Measurements from ENCODE around the gene METTL16. TPM values are rescaled to one million over a fixed set of nuclear protein-coding genes. Genes with fewer than 3 reads are reported as not detected.

Gene METTL16
- total RNA-seq, 4 donors from 2014 or later: 30.4 to 48.9 (median 44.7) TPM

DNA sequence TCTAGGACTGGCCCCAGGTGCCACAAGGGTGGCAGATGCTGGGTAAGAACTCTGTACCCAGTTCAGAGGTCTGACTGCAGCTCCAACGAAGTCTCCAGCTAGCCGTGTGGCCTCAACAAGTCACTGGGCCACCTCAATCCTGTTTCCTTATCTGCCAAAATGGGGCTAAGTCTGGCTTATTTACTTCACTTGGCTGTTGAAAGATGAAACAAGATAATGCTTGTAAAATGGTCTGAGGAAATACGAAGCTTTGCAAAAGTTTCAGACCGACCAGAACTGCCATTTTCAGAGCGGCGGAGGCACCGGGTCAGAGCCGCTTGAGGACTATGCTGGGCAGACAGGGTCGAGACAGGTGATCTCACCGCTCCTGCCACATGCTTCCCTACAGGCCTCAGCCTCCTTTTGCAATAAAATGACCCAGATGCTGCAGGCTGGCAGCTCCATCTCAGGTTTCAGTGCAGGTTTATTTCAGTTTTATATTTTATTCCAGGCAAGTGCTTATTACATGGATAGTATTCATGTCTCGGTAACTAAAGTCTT is 128.0 kb downstream of the METTL16 start:
- Histone ChIP-seq H3K27me3 (no peaks in the 10 kb centered on the region), H3K27ac (peak overlapping the region in 1 of 3 donors; percentile 36), H3K9me3 (no peaks in the 10 kb centered on the region), H3K36me3 (peaks cover 9 to 12% of the 10 kb centered on the region in 2 donors), H3K4me1 (peaks cover 23 to 28% of the 10 kb centered on the region in 2 donors), H3K4me3 (replicated peaks in 1 of 3) (no peak overlapping the region)
- DNase-seq: no peak
- intact Hi-C loops (cut with DNase I): loop anchor here (2.0 kb wide), 1 partner anchor 31 kb away; no protein-coding TSS in a partner anchor
- TF ChIP-seq, protein P1, sequence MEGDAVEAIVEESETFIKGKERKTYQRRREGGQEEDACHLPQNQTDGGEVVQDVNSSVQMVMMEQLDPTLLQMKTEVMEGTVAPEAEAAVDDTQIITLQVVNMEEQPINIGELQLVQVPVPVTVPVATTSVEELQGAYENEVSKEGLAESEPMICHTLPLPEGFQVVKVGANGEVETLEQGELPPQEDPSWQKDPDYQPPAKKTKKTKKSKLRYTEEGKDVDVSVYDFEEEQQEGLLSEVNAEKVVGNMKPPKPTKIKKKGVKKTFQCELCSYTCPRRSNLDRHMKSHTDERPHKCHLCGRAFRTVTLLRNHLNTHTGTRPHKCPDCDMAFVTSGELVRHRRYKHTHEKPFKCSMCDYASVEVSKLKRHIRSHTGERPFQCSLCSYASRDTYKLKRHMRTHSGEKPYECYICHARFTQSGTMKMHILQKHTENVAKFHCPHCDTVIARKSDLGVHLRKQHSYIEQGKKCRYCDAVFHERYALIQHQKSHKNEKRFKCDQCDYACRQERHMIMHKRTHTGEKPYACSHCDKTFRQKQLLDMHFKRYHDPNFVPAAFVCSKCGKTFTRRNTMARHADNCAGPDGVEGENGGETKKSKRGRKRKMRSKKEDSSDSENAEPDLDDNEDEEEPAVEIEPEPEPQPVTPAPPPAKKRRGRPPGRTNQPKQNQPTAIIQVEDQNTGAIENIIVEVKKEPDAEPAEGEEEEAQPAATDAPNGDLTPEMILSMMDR (IDR thresholded peaks at IDR 0.05): no peak
- no peak for TF ChIP-seq POLR2A (IDR thresholded peaks at IDR 0.05)
- WGBS, 2 donors: 90 to 91% methylated on average over 11 of the region's 11 CpGs

DNA sequence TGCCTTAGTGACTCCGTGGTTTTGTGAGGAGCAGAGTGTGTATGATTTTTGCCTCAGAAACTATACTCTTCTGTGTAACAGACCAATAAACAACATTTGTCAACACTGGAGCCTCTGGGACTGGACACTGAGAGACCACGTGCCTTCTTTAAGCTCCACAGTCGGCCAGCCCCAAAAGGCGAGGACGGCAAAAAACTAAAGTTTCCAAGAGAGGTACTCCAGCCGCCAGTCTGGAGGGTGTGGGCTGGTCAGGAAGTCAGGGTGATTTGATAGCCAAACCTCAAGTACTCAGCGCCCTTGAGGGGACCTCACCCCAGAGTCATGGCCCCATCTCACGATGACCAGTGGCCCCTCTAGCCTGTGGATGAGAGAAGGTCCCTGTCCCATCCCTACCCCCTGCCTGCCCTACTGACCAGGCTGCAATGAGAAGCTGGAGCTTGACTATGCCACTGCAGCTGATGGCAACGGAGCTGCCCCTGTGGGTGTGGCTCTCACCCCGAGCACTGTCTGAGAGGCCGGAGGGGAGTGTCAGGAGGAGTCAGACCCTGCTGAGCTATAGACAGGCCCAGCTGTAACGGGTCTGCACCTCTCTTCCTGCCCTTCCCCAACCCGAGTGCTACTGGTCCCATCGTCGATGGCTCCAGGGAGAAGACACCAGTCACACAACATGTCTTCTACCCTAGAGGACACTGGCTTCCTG is 130.6 kb downstream of the METTL16 start:
- H3K9me3 ChIP-seq: no peaks in the 10 kb centered on the region
- H3K27ac ChIP-seq: no peak overlapping the region
- peaks cover 14 to 21% of the 10 kb centered on the region in 2 donors for H3K4me1 ChIP-seq
- 78 to 80% methylated on average over 9 to 13 of the region's 15 CpGs for WGBS, 2 donors
- no peak overlapping the region for H3K4me3 ChIP-seq (replicated peaks in 1 of 3)
- intact Hi-C loops (cut with DNase I): no loop called here
- DNase-seq: no peak
- TF ChIP-seq POLR2A (IDR thresholded peaks at IDR 0.05): no peak
- H3K27me3 ChIP-seq: no peaks in the 10 kb centered on the region
- peaks cover 0 to 7% of the 10 kb centered on the region in 2 donors for H3K36me3 ChIP-seq

DNA sequence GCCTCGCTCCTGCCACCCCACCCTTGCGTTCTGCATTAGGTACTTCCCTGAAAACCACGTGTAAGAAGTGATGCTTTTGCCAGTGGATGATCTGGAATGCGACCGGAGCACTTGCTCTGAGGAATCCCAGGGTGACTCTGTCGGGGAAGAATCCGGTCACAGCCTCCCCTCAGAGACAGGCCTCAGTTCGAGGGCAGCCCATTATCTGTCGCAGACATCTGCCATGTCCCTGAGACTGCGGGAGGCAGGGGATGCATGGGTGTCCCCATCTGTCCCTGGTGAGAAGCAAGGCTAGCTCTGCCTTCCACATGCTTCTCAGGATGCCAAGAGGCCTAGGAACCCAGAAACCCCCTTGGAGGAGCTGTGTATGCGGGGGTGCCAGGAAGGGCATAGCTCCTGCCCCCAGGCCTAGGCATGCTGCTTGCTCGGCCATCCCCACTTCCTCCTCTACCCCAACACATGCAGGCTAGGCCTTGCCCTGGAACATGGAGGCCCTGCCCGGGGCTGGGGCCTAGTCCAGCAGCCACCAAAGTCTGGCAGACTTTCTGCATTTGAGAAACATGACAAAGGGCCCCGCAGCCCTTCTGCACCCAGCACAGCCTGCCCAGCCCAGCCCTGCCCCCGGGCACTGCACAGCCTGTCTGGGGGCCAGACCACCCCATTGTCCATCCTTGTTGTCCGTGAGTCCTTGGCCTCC is 131.3 kb downstream of the METTL16 start:
- H3K4me3 ChIP-seq (replicated peaks in 1 of 3): no peak overlapping the region
- DNase-seq: no peak
- intact Hi-C loops (cut with DNase I): no loop called here
- peaks cover 0 to 14% of the 10 kb centered on the region in 2 donors for H3K36me3 ChIP-seq
- H3K9me3 ChIP-seq: no peaks in the 10 kb centered on the region
- no peaks in the 10 kb centered on the region for H3K27me3 ChIP-seq
- no peak overlapping the region for H3K27ac ChIP-seq
- H3K4me1 ChIP-seq: peaks cover 7 to 13% of the 10 kb centered on the region in 2 donors
- TF ChIP-seq, protein P1 (IDR thresholded peaks at IDR 0.05): no peak
- no peak for TF ChIP-seq POLR2A (IDR thresholded peaks at IDR 0.05)
- WGBS, 2 donors: 83 to 86% methylated on average over 14 to 15 of the region's 16 CpGs

DNA sequence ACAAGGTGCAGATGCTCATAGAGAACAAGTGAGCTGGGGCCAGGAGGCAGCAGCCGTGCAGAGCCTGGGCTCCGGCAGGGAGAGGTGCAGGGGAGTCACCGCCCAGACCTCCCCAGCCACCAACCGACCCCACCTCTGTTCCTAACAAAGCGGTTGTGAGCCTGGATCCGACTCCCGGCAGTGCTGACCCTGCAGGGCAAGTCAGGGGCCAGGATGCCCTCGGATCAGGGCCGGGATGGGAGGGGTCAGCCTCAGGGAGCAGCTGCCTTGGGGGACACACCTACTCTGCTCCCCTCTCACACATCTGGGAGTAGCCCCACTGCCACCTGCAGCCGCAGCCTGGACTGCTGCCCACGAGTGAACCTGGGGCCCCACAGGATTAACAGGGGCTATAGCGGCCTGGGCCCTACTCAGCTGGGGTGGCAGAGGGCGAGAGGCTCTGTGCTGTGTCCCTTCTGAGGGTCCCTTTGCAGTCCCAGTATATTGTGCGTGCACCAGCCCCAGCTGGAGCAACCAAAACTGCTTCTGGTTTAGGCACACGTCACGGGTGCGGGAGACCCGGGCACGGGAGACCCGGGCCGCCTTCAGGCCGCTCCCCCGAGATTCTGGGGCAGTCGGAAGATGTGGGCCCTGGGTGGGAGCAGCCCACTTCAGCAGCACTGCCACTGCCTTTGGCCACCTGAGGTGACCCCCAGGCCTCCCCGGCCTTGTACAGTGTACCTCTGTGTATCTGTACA is 132.0 kb downstream of the METTL16 start:
- DNase-seq: no peak
- H3K4me1 ChIP-seq: peaks cover 6 to 12% of the 10 kb centered on the region in 2 donors
- WGBS, 2 donors: 88 to 92% methylated on average over 11 to 14 of the region's 25 CpGs
- intact Hi-C loops (cut with DNase I): loop anchor here (5.0 kb wide), 1 partner anchor 52 kb away; no protein-coding TSS in a partner anchor
- TF ChIP-seq POLR2A (IDR thresholded peaks at IDR 0.05): no peak
- TF ChIP-seq, protein P1 (IDR thresholded peaks at IDR 0.05): no peak
- H3K27me3 ChIP-seq: no peaks in the 10 kb centered on the region
- H3K36me3 ChIP-seq: peaks cover 0 to 14% of the 10 kb centered on the region in 2 donors
- H3K9me3 ChIP-seq: no peaks in the 10 kb centered on the region
- no peak overlapping the region for H3K27ac ChIP-seq
- no peak overlapping the region for H3K4me3 ChIP-seq (replicated peaks in 1 of 3)

DNA sequence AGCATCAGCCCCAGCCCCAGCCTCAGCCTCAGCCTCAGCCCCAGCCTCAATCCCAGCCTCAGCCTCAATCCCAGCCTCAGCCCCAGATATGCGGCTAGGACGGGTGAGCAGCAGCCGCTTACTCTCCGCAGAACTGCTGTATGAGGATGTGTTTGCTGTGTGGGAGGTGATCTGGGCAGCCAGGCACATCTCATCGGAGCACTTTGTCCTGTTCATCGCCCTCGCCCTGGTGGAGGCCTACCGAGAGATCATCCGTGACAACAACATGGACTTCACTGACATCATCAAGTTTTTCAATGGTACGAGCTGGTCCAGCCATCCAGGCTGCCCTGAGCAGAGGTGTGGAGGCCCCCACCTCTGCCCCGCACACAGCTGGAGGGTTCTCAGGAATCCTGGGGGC is 132.8 kb downstream of the METTL16 start:
- peaks cover 6 to 12% of the 10 kb centered on the region in 2 donors for H3K4me1 ChIP-seq
- DNase-seq: no peak
- no peak overlapping the region for H3K4me3 ChIP-seq (replicated peaks in 1 of 3)
- TF ChIP-seq, protein P1 (IDR thresholded peaks at IDR 0.05): no peak
- no peak for TF ChIP-seq POLR2A (IDR thresholded peaks at IDR 0.05)
- H3K27me3 ChIP-seq: no peaks in the 10 kb centered on the region
- intact Hi-C loops (cut with DNase I): loop anchor here (5.0 kb wide), 1 partner anchor 52 kb away; no protein-coding TSS in a partner anchor
- peak overlapping the region in 1 of 3 donors; percentile 38 for H3K27ac ChIP-seq
- H3K36me3 ChIP-seq: peaks cover 0 to 14% of the 10 kb centered on the region in 2 donors
- H3K9me3 ChIP-seq: no peaks in the 10 kb centered on the region
- WGBS, 2 donors: 81 to 87% methylated on average over 6 to 11 of the region's 11 CpGs

All from thyroid gland (tissue), 4 donors.